Measurements from ENCODE around the gene BAZ1B. TPM values are rescaled to one million over a fixed set of nuclear protein-coding genes. Genes with fewer than 3 reads are reported as not detected.

The BAZ1B gene
- total RNA-seq, 1 donor from 2014 or later: 62.4 TPM

DNA sequence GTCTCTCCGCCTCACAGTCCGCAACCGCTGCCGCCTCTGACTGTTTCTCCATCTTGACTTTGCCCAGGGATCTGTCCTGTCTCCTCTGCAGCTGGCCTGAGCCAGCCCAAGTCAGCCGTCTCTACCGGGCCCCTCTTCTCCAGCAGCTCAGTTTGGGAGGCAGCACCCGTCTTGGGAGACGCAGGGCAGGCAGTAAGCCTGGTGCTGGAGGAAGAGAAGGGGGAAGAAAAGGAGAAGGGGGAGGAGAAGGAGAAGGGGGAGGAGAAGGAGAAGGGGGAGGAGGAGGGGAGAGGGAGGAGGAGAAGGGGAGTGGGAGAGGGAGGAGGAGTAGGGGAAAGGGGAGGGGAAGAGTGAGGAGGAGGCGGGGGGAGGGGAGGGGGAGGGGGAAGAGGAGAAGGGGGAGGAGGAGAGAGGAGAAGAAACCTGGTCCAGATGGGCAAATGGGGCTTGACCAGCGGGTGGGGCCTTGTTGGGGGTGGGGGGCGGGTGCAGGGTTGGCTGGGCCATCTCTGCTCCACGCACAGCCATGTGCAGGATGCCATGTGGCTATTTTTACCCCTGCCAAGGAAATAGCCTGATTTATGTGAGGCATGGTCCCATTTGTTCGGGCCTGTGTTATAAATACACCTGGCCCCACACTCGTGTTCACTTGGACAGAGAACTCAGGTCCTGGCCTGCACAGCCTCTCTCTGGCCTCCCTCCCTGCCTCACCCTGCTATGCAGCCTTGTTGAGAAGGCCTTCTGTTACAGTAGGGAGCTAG is 124.4 kb downstream of the BAZ1B start:
- no peak for DNase-seq (ENCODE audit: low spot score in 2 of 2)
- no peak for FAIRE-seq

DNA sequence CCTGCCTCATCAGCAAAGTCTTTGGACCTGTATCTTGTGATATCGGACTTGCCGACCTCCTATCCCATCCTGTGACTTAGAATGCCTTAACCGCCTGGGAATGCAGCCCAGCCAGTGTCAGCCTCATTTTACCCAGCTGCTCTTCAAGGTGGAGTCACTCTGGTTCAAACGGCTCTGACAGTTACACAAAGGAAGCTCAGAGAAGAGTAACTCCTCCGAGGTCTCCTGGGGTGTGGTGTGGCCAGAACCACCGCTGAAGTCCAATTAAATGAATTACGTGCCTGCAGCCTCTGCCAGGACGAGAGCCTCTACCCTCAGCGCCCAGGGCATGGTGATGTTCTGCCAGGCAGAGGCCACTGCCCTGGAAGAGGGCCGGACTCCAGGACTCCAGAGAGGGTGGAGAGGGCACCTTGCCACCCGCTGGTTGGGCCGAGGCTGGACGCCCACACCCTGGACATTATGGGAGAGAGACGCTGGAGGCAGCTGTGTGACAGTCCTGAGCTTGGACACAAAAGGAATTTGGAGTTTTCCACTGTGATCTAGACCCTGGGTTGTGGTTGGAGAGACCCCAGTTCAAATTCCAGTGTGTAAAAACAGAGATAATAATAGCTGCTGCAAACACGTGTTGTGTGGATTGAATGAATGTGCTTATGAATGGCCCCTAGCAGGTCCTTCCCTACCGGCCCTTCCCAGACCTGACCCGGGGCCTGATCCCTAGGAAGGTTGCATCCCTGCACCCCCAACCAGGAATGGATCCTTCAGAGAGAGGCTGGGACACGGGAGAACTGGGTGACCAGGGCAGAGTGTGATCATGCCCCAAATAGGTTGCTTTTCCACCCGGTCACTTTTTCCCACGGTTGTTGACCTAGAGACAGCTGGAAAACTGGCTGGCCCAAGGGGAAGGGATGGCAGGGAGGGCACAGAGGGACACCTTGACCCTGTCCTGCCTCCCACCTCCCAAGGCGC is 126.3 kb downstream of the BAZ1B start:
- no peak for DNase-seq (ENCODE audit: low spot score in 2 of 2)
- FAIRE-seq: no peak

DNA sequence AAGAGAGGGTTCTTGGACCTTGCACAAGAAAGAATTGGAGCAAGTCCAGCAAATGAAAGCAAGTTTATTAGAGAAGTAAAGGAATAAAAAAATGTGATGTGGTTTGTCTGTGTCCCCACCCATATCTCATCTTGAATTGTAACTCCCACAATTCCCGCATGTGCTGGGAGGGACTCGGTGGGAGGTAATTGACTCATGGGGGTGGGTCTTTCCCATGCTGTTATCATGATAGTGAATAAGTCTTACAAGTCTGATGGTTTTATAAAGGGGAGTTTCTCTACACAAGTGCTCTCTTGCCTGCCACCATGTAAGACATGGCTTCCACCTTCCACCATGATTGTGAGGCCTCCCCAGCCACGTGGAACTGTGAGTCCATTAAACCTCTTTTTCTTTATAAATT is 127.7 kb downstream of the BAZ1B start:
- FAIRE-seq (no peak), DNase-seq (ENCODE audit: low spot score in 2 of 2) (no peak)

DNA sequence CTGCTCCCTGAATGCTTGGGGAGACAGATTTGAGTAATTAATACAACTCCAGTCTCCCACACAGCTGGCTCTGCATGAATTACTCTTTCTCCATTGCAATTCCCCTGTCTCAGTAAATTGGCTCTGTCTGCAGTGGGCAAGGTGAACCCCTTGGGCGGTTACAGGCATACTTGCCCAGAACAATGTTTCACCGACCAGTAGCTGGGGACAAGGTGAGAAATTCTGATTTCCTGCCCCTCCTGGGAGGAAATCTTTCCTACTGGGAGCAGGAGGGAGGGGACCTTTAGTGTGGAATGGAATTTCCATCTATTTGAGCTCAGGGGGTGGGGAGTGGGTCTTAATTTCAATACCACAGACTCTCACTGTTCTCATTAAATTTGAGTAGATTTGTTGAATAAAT is 130.7 kb downstream of the BAZ1B start:
- FAIRE-seq: no peak

More for the DNA sequence above, 130.7 kb downstream of the BAZ1B start:
- DNase-seq (ENCODE audit: low spot score in 2 of 2): no peak

Small RNA genes lying within 50 kb of the gene (small RNA-seq; reads per million reads assigned to genes)
- gene RF00019 (not detected), gene RNU6-1198P (not detected)

Other genes starting within 250 kb of the BAZ1B start
- gene NSUN5, start 213.5 kb downstream of the BAZ1B start, total RNA-seq: 15.9 TPM
- gene TRIM50, start 194.2 kb downstream of the BAZ1B start, total RNA-seq: not detected
- gene FKBP6, start 194.1 kb downstream of the BAZ1B start, total RNA-seq: not detected
- 5.3 TPM for gene FZD9, start 88.5 kb downstream of the BAZ1B start, total RNA-seq
- gene BCL7B, start 35.4 kb upstream of the BAZ1B start, total RNA-seq: 6.5 TPM
- gene TBL2, start 56.3 kb upstream of the BAZ1B start, total RNA-seq: 26.1 TPM
- gene MLXIPL, start 102.2 kb upstream of the BAZ1B start, total RNA-seq: not detected
- 26.1 TPM for gene VPS37D, start 145.5 kb upstream of the BAZ1B start, total RNA-seq
- 2.4 TPM for gene DNAJC30, start 161.2 kb upstream of the BAZ1B start, total RNA-seq
- gene BUD23, start 161.3 kb upstream of the BAZ1B start, total RNA-seq: 30.2 TPM
- 62.0 TPM for gene STX1A, start 197.4 kb upstream of the BAZ1B start, total RNA-seq
- gene ABHD11, start 216.5 kb upstream of the BAZ1B start, total RNA-seq: 5.7 TPM
- gene CLDN3, start 248.0 kb upstream of the BAZ1B start, total RNA-seq: not detected

Measured in frontal cortex (tissue), 4 donors.